Measurements from ENCODE around the gene FAM3D. TPM values are rescaled to one million over a fixed set of nuclear protein-coding genes. Genes with fewer than 3 reads are reported as not detected.

The FAM3D gene
- total and polyA plus RNA-seq, 2 donors from 2014 or later: 0.41 to 0.60 TPM

GRCh38 chr3:58642846-58643245 is 23.7 kb downstream of the FAM3D start:
- intact Hi-C loops (cut with DNase I): no loop called here

GRCh38 chr3:58640700-58641372 is 25.7 kb downstream of the FAM3D start:
- intact Hi-C loops (cut with DNase I): no loop called here
- FAIRE-seq: no peak

More at GRCh38 chr3:58642846-58643245, 23.7 kb downstream of the FAM3D start:
- Histone ChIP-seq H3K27ac (ENCODE audit: low read depth in 2 of 2, low read length in 2 of 2) (no peak overlapping the region), H3K9ac (ENCODE audit: low read length in 3 of 3) (no peak overlapping the region), H3K36me3 (ENCODE audit: control insufficient read depth in 2 of 3, insufficient read depth in 3 of 3, low read length in 3 of 3) (no peaks in the 10 kb centered on the region), H3K27me3 (ENCODE audit: control insufficient read depth, insufficient read depth, low read length) (no peaks in the 10 kb centered on the region), H3K4me1 (ENCODE audit: control insufficient read depth in 2 of 3, insufficient read depth in 2 of 3, low read depth in 1 of 3, low read length in 3 of 3) (no peaks in the 10 kb centered on the region), H3K4me3 (ENCODE audit: low read length in 3 of 3) (no peak overlapping the region), H3K9me3 (ENCODE audit: control insufficient read depth in 2 of 3, insufficient read depth in 1 of 3, low read length in 3 of 3) (no peaks in the 10 kb centered on the region)
- DNase-seq: no peak
- no peak for TF ChIP-seq CTCF (IDR thresholded peaks at IDR 0.05; ENCODE audit: borderline replicate concordance, extremely low read depth, insufficient read depth)
- FAIRE-seq: no peak

GRCh38 chr3:58639842-58640241 is 26.7 kb downstream of the FAM3D start:
- Histone ChIP-seq H3K4me3 (ENCODE audit: low read length in 3 of 3) (no peak overlapping the region), H3K36me3 (ENCODE audit: control insufficient read depth in 2 of 3, insufficient read depth in 3 of 3, low read length in 3 of 3) (no peaks in the 10 kb centered on the region), H3K9me3 (ENCODE audit: control insufficient read depth in 2 of 3, insufficient read depth in 1 of 3, low read length in 3 of 3) (no peaks in the 10 kb centered on the region), H3K27me3 (ENCODE audit: control insufficient read depth, insufficient read depth, low read length) (no peaks in the 10 kb centered on the region), H3K27ac (ENCODE audit: low read depth in 2 of 2, low read length in 2 of 2) (no peak overlapping the region), H3K4me1 (ENCODE audit: control insufficient read depth in 2 of 3, insufficient read depth in 2 of 3, low read depth in 1 of 3, low read length in 3 of 3) (no peaks in the 10 kb centered on the region), H3K9ac (ENCODE audit: low read length in 3 of 3) (no peak overlapping the region)
- intact Hi-C loops (cut with DNase I): no loop called here
- FAIRE-seq: no peak
- DNase-seq: no peak
- no peak for TF ChIP-seq CTCF (IDR thresholded peaks at IDR 0.05; ENCODE audit: borderline replicate concordance, extremely low read depth, insufficient read depth)

More at GRCh38 chr3:58640700-58641372, 25.7 kb downstream of the FAM3D start:
- Histone ChIP-seq H3K27me3 (ENCODE audit: control insufficient read depth, insufficient read depth, low read length) (no peaks in the 10 kb centered on the region), H3K9ac (ENCODE audit: low read length in 3 of 3) (no peak overlapping the region), H3K36me3 (ENCODE audit: control insufficient read depth in 2 of 3, insufficient read depth in 3 of 3, low read length in 3 of 3) (no peaks in the 10 kb centered on the region), H3K9me3 (ENCODE audit: control insufficient read depth in 2 of 3, insufficient read depth in 1 of 3, low read length in 3 of 3) (no peaks in the 10 kb centered on the region), H3K27ac (ENCODE audit: low read depth in 2 of 2, low read length in 2 of 2) (no peak overlapping the region), H3K4me3 (ENCODE audit: low read length in 3 of 3) (no peak overlapping the region), H3K4me1 (ENCODE audit: control insufficient read depth in 2 of 3, insufficient read depth in 2 of 3, low read depth in 1 of 3, low read length in 3 of 3) (no peaks in the 10 kb centered on the region)
- peak; percentile 77 for TF ChIP-seq CTCF (IDR thresholded peaks at IDR 0.05; ENCODE audit: borderline replicate concordance, extremely low read depth, insufficient read depth)
- peak; percentile 84 to 90 (median 87) for DNase-seq
